BLaER1 (cell line): ENCODE data around the gene CPSF4L.
"Not testable (repeated sequence)": the region's sequence is repeated elsewhere in the genome, so short reads cannot be mapped to it uniquely, and the experiment has no call there.

Experiments used
- H3K27ac ChIP-seq: shearing (Covaris generic); formaldehyde crosslinking; 2 replicates; pipeline ENCODE4 v1.8.1; 2022
- H3K27me3 ChIP-seq: shearing (Covaris generic); formaldehyde crosslinking; 2 replicates; pipeline ENCODE4 v1.8.1; 2022
- H3K36me3 ChIP-seq: shearing (Covaris generic); formaldehyde crosslinking; 2 replicates; pipeline ENCODE4 v1.8.1; 2022
- H3K4me1 ChIP-seq: shearing (Covaris generic); formaldehyde crosslinking; 2 replicates; pipeline ENCODE4 v1.8.1; 2022
- H3K4me2 ChIP-seq: shearing (Covaris generic); formaldehyde crosslinking; 2 replicates; pipeline ENCODE4 v1.8.1; 2022
- H3K4me3 ChIP-seq: shearing (Covaris generic); formaldehyde crosslinking; 2 replicates; pipeline ENCODE4 v1.8.1; 2022
- H3K9ac ChIP-seq: shearing (Covaris generic); formaldehyde crosslinking; 2 replicates; pipeline ENCODE4 v1.8.1; 2022
- H3K9me3 ChIP-seq: shearing (Covaris generic); formaldehyde crosslinking; 2 replicates; pipeline ENCODE4 v1.8.1; 2022
- H4K20me1 ChIP-seq: shearing (Covaris generic); formaldehyde crosslinking; 2 replicates; pipeline ENCODE4 v1.8.1; 2022
- Cebpa-rat ChIP-seq: shearing (Covaris generic); IDR thresholded peaks from 2 replicates; pipeline ENCODE4 v1.8.1; 2022

The CPSF4L gene

GRCh38 chr17:73271072-73271471 is 9.4 kb upstream of the CPSF4L start:
- Histone ChIP-seq H3K27ac (no peak overlapping the region), H3K9me3 (0 out of 2 replicates have a peak, but pooled peaks cover 6% of the 10 kb centered on the region), H3K4me3 (no peak overlapping the region), H3K36me3 (no peaks in the 10 kb centered on the region), H3K9ac (no peak overlapping the region), H3K4me2 (0 out of 2 replicates have a peak overlapping the region, but pooled peaks have one; percentile 7), H4K20me1 (no peaks in the 10 kb centered on the region), H3K4me1 (peaks cover 9% of the 10 kb centered on the region; the same call in 1 of the 2 replicates), H3K27me3 (no peaks in the 10 kb centered on the region)
- TF ChIP-seq Cebpa-rat = no peak

GRCh38 chr17:73269791-73270190 is 8.1 kb upstream of the CPSF4L start:
- H3K4me2 ChIP-seq = no peak overlapping the region
- H4K20me1 ChIP-seq = no peaks in the 10 kb centered on the region
- TF ChIP-seq Cebpa-rat = no peak
- no peak overlapping the region for H3K9ac ChIP-seq
- H3K9me3 ChIP-seq = 0 out of 2 replicates have a peak, but pooled peaks cover 6% of the 10 kb centered on the region
- no peak overlapping the region for H3K4me3 ChIP-seq
- H3K36me3 ChIP-seq = no peaks in the 10 kb centered on the region
- peaks cover 9% of the 10 kb centered on the region; the same call in 1 of the 2 replicates for H3K4me1 ChIP-seq
- no peaks in the 10 kb centered on the region for H3K27me3 ChIP-seq
- H3K27ac ChIP-seq = no peak overlapping the region

- peaks cover 9% of the 10 kb centered on the region; the same call in 1 of the 2 replicates for H3K4me1 ChIP-seq
- H3K9me3 ChIP-seq = 0 out of 2 replicates have a peak, but pooled peaks cover 6% of the 10 kb centered on the region
- TF ChIP-seq Cebpa-rat = no peak
- no peaks in the 10 kb centered on the region for H4K20me1 ChIP-seq
- H3K4me2 ChIP-seq = no peak overlapping the region
- no peaks in the 10 kb centered on the region for H3K36me3 ChIP-seq
- no peak overlapping the region for H3K9ac ChIP-seq
- no peaks in the 10 kb centered on the region for H3K27me3 ChIP-seq
- no peak overlapping the region for H3K4me3 ChIP-seq
- no peak overlapping the region for H3K27ac ChIP-seq
These were observed 7.6 kb upstream of the CPSF4L start for GRCh38 chr17:73269329-73269615.

- H3K27ac ChIP-seq = no peak overlapping the region
- no peaks in the 10 kb centered on the region for H4K20me1 ChIP-seq
- H3K9ac ChIP-seq = no peak overlapping the region
- 0 out of 2 replicates have a peak, but pooled peaks cover 6% of the 10 kb centered on the region for H3K9me3 ChIP-seq
- H3K36me3 ChIP-seq = no peaks in the 10 kb centered on the region
- no peak overlapping the region for H3K4me2 ChIP-seq
- TF ChIP-seq Cebpa-rat = no peak
- H3K4me1 ChIP-seq = peaks cover 9% of the 10 kb centered on the region; the same call in 1 of the 2 replicates
- no peaks in the 10 kb centered on the region for H3K27me3 ChIP-seq
- H3K4me3 ChIP-seq = no peak overlapping the region
These were observed 7.1 kb upstream of the CPSF4L start for GRCh38 chr17:73268582-73269328.

- Histone ChIP-seq H3K27me3 (no peaks in the 10 kb centered on the region), H3K9ac (no peak overlapping the region), H3K36me3 (no peaks in the 10 kb centered on the region), H3K9me3 (0 out of 2 replicates have a peak, but pooled peaks cover 6% of the 10 kb centered on the region), H4K20me1 (no peaks in the 10 kb centered on the region), H3K4me2 (no peak overlapping the region), H3K4me1 (peaks cover 9% of the 10 kb centered on the region; the same call in 1 of the 2 replicates), H3K4me3 (no peak overlapping the region), H3K27ac (no peak overlapping the region)
- no peak for TF ChIP-seq Cebpa-rat
These were observed 6.2 kb upstream of the CPSF4L start for GRCh38 chr17:73267648-73268537.

- Histone ChIP-seq H3K27ac (no peak overlapping the region), H3K36me3 (no peaks in the 10 kb centered on the region), H3K9ac (no peak overlapping the region), H4K20me1 (no peaks in the 10 kb centered on the region), H3K9me3 (0 out of 2 replicates have a peak, but pooled peaks cover 6% of the 10 kb centered on the region), H3K4me2 (no peak overlapping the region), H3K27me3 (no peaks in the 10 kb centered on the region), H3K4me3 (no peak overlapping the region), H3K4me1 (peaks cover 9% of the 10 kb centered on the region; the same call in 1 of the 2 replicates)
- no peak for TF ChIP-seq Cebpa-rat
These were observed 5.1 kb upstream of the CPSF4L start for GRCh38 chr17:73266796-73267195.

- Histone ChIP-seq H3K36me3 (no peaks in the 10 kb centered on the region), H3K4me1 (peaks cover 9% of the 10 kb centered on the region; the same call in 1 of the 2 replicates), H3K9me3 (0 out of 2 replicates have a peak, but pooled peaks cover 6% of the 10 kb centered on the region), H3K4me2 (no peak overlapping the region), H3K27ac (no peak overlapping the region), H3K4me3 (no peak overlapping the region), H3K27me3 (no peaks in the 10 kb centered on the region), H3K9ac (no peak overlapping the region), H4K20me1 (no peaks in the 10 kb centered on the region)
- no peak for TF ChIP-seq Cebpa-rat
These were observed 4.3 kb upstream of the CPSF4L start for GRCh38 chr17:73265646-73266640.

GRCh38 chr17:73264448-73264847 is 2.8 kb upstream of the CPSF4L start:
- H3K4me2 ChIP-seq, H3K4me1 ChIP-seq, H3K9me3 ChIP-seq, H3K27ac ChIP-seq, H3K4me3 ChIP-seq, H3K9ac ChIP-seq, H3K36me3 ChIP-seq, H4K20me1 ChIP-seq, H3K27me3 ChIP-seq: not testable (repeated sequence)
